NB4 (cell line): Measurements from ENCODE around the gene ASXL3.

Experiments
- DNase-seq: peaks from one replicate; pipeline ENCODE4 v3.0.0; 2010; ENCODE audit warnings: low read depth
- H3K4me3 ChIP-seq: one replicate; pipeline ENCODE4 v1.5.1; 2011; ENCODE audit warnings: mild to moderate bottlenecking, low read depth, low read length, moderate library complexity
- CTCF ChIP-seq: IDR thresholded peaks from one replicate; pipeline ENCODE4 v1.5.1; 2012; ENCODE audit warnings: low read depth, low read length
- MYC ChIP-seq: IDR thresholded peaks from 2 replicates; pipeline ENCODE4 v1.6.1; 2011; ENCODE audit warnings: low read depth, low read length
- POLR2A ChIP-seq: IDR thresholded peaks from 2 replicates; pipeline ENCODE4 v1.6.1; 2011; ENCODE audit warnings: mild to moderate bottlenecking; ENCODE audit not compliant: insufficient read length; ENCODE audit errors: extremely low read depth
- TF ChIP-seq, protein P1 (sequence below): IDR thresholded peaks from 2 replicates; pipeline ENCODE4 v1.6.1; 2011; ENCODE audit warnings: low read depth, low read length

ASXL3 gene

GRCh38 chr18:33584548-33585430 is 6.8 kb downstream of the ASXL3 start:
- TF ChIP-seq POLR2A (no peak), CTCF (no peak), MYC (no peak)
- TF ChIP-seq, protein P1, sequence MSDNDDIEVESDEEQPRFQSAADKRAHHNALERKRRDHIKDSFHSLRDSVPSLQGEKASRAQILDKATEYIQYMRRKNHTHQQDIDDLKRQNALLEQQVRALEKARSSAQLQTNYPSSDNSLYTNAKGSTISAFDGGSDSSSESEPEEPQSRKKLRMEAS: no peak
- DNase-seq: no peak

DNA sequence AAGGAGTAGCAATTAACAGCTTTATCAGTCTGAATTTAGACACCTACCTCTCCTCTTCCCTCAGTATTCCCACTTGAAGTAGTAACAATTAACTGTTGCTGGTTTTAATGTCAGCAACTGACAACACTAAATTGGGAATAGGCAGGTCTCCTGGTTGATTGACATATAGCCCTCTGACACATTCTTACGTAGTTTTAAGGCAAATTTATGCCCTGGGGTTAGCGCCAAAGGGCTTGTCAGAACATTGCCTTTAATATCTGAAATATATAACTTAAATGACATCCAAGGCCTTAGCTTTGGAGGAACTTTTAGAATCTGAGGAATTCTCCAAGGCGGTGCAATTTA is 7.4 kb downstream of the ASXL3 start:
- DNase-seq: no peak
- TF ChIP-seq CTCF (no peak), MYC (no peak)
- TF ChIP-seq, protein P1: no peak

More at GRCh38 chr18:33584548-33585430, 6.8 kb downstream of the ASXL3 start:
- no peak overlapping the region for H3K4me3 ChIP-seq

GRCh38 chr18:33588361-33588760 is 10.3 kb downstream of the ASXL3 start:
- TF ChIP-seq POLR2A (no peak), MYC (no peak), CTCF (no peak)
- TF ChIP-seq, protein P1: no peak
- no peak overlapping the region for H3K4me3 ChIP-seq
- no peak for DNase-seq

More for the DNA sequence above, 7.4 kb downstream of the ASXL3 start:
- no peak overlapping the region for H3K4me3 ChIP-seq

DNA sequence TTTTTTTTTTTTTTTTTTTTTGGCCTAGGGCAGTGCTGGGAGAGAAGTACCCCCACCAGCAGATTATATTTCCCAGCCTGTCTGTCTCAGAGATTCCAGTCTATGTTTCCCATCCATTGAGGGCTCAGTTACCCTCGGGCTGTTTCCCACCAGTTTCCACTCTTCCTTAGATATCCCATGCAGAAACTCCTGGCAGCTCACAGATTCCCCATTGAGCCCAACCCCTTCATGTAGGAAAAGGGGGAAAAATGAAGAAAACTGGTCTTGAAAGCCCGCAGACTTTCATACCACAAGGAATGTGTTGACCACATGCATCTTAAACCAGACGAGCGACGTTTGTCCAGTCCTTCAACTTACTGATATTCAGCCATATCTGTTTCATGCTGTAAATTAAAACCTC is 15.2 kb downstream of the ASXL3 start:
- no peak for TF ChIP-seq CTCF
- no peak for TF ChIP-seq POLR2A
- no peak for TF ChIP-seq MYC
- DNase-seq: no peak
- H3K4me3 ChIP-seq: no peak overlapping the region

DNA sequence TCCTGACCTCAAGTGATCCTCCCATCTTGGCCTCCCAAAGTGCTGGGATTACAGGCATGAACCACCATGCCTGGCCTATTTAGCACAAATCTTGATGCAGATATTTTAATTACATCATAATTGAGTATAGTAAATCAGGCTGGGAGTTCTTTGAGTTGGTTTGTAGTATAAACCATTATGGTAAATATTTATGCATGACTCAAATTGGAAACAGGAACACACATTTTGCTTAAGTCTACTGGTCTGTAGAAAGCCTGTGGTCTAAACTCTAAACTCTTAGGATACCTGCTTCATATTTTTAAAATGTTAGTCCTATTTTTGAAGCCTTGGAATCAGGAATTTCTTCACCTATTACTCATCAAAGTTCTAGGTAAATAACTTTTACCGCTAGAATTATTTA is 16.8 kb downstream of the ASXL3 start:
- TF ChIP-seq CTCF: no peak
- TF ChIP-seq, protein P1: no peak
- no peak for TF ChIP-seq MYC
- TF ChIP-seq POLR2A: no peak
- H3K4me3 ChIP-seq: no peak overlapping the region
- DNase-seq: no peak
